HepG2 (cell line): ENCODE measurements around the gene NKD1. TPM values are rescaled to one million over a fixed set of nuclear protein-coding genes. Genes with fewer than 3 reads are reported as not detected.

ENCODE experiments used
- ATF2 ChIP-seq: sonication (generic); formaldehyde crosslinking; IDR thresholded peaks from 2 replicates; pipeline ENCODE4 v1.4.0; 2020; ENCODE audit warnings: missing genetic modification reagents
- FOXK2 ChIP-seq: fragments of 450-650 bp; IDR thresholded peaks from 2 replicates; pipeline ENCODE4 v1.6.1; 2016
- FOXO1 ChIP-seq: sonication (generic); formaldehyde crosslinking; IDR thresholded peaks from 2 replicates; pipeline ENCODE4 v1.4.0; 2020; ENCODE audit warnings: missing genetic modification reagents
- FOXP1 ChIP-seq, 2 experiments: fragments of 450-650 bp in 1 of 2; IDR thresholded peaks; 2 replicates each; pipeline ENCODE4 v1.6.1; 2017 to 2018; ENCODE audit warnings: antibody characterized with exemption in 1 of 2
- HNRNPUL1 ChIP-seq: fragments of 200-400 bp; formaldehyde crosslinking; IDR thresholded peaks from 2 replicates; pipeline ENCODE4 v1.6.1; 2017; ENCODE audit warnings: low read depth, mild to moderate bottlenecking, low read length, moderate library complexity
- KLF9 ChIP-seq: IDR thresholded peaks from 2 replicates; pipeline ENCODE4 v1.6.1; 2016; ENCODE audit warnings: low read depth
- NCOA1 ChIP-seq: sonication (generic); formaldehyde crosslinking; IDR thresholded peaks from 2 replicates; pipeline ENCODE4 v1.9.0; 2021; ENCODE audit warnings: missing genetic modification reagents
- SRSF1 ChIP-seq: fragments of 200-400 bp; formaldehyde crosslinking; optimal IDR thresholded peaks from 2 replicates; pipeline ENCODE3; 2017; ENCODE audit warnings: mild to moderate bottlenecking, low read depth, low read length, moderate library complexity
- YEATS4 ChIP-seq: sonication (generic); formaldehyde crosslinking; IDR thresholded peaks from 2 replicates; pipeline ENCODE4 v1.4.0; 2020; ENCODE audit warnings: missing genetic modification reagents, borderline replicate concordance
- ZBTB38 ChIP-seq: sonication (generic); formaldehyde crosslinking; IDR thresholded peaks from 2 replicates; pipeline ENCODE4 v1.5.1; 2020; ENCODE audit warnings: mild to moderate bottlenecking, missing genetic modification reagents
- ZFAT ChIP-seq: sonication (generic); formaldehyde crosslinking; conservative IDR thresholded peaks from 2 replicates; pipeline ENCODE4 v1.8.1; 2023; ENCODE audit warnings: missing genetic modification reagents, inconsistent platforms
- ZNF333 ChIP-seq: sonication (generic); formaldehyde crosslinking; IDR thresholded peaks from 2 replicates; pipeline ENCODE4 v1.4.0; 2020; ENCODE audit warnings: mild to moderate bottlenecking, missing genetic modification reagents, borderline replicate concordance
- ZNF430 ChIP-seq: sonication (generic); formaldehyde crosslinking; IDR thresholded peaks from 2 replicates; pipeline ENCODE4 v1.9.0; 2021; ENCODE audit warnings: mild to moderate bottlenecking, missing genetic modification reagents
- ZNF546 ChIP-seq: sonication (generic); formaldehyde crosslinking; conservative IDR thresholded peaks from 2 replicates; pipeline ENCODE4 v1.8.1; 2023; ENCODE audit warnings: mild to moderate bottlenecking, missing genetic modification reagents
- ZNF672 ChIP-seq: sonication (generic); formaldehyde crosslinking; IDR thresholded peaks from 2 replicates; pipeline ENCODE4 v1.8.1; 2022; ENCODE audit warnings: missing genetic modification reagents
- polyA plus RNA-seq, 8 experiments: library from polyadenylated mRNA; depleted of rRNA in 3 of 8; stranded (reverse) in 7 of 8; unstranded in 1 of 8; fragments of >200 nt; fragmentation: Illumina TruSeq in 4 of 8; extraction: Trizol in 4 of 8; gene quantifications; 2 replicates each; pipeline versions ENCODE4 v1.2.1 to v1.2.3, GENCODE V29; 2011 to 2016; ENCODE audit warnings: low read depth in 4 of 8, missing spikeins in 1 of 8, mixed read lengths in 1 of 8; ENCODE audit not compliant: insufficient read depth in 1 of 8
- total RNA-seq, 5 experiments: library from RNA; depleted of rRNA; stranded (reverse); fragments of >200 nt; fragmentation: Illumina TruSeq; extraction: Trizol; gene quantifications; 2 replicates each; pipeline ENCODE4 v1.2.3, GENCODE V29; 2016; ENCODE audit warnings: low read depth in 1 of 5
- TF ChIP-seq, protein P1 (sequence below): sonication (generic); formaldehyde crosslinking; IDR thresholded peaks from 2 replicates; pipeline ENCODE4 v1.5.0; 2020; ENCODE audit warnings: mild to moderate bottlenecking, missing genetic modification reagents, borderline replicate concordance
- TF ChIP-seq, protein P2 (sequence below): sonication (generic); formaldehyde crosslinking; IDR thresholded peaks from 2 replicates; pipeline ENCODE4 v1.4.0; 2020; ENCODE audit warnings: missing genetic modification reagents
- TF ChIP-seq, protein P3 (sequence below): sonication (generic); formaldehyde crosslinking; IDR thresholded peaks from 2 replicates; pipeline ENCODE4 v1.8.1; 2023; ENCODE audit warnings: mild to moderate bottlenecking, inconsistent platforms, moderate library complexity, missing genetic modification reagents, borderline replicate concordance
- TF ChIP-seq, protein P4 (sequence below): sonication (generic); formaldehyde crosslinking; IDR thresholded peaks from 2 replicates; pipeline ENCODE4 v1.4.0; 2020; ENCODE audit warnings: mild to moderate bottlenecking, low read depth, missing genetic modification reagents

NKD1 gene
- total and polyA plus RNA-seq, 2 of the 13 experiments (the other 11 are each of a cell fraction or from before 2014, with no cell fraction given): 70.4 to 121 TPM

GRCh38 chr16:50692999-50693781, 145.0 kb downstream of the NKD1 start, which contains the start of gene NOD2 (continued):
- TF ChIP-seq ZNF672 (CRISPR knock-in tag) (no peak), FOXP1 (IDR thresholded peaks at IDR 0.05) (no peak), FOXP1 (CRISPR knock-in tag; IDR thresholded peaks at IDR 0.05) (no peak), SRSF1 (peak; percentile 36), ZNF333 (CRISPR knock-in tag) (no peak), ZBTB38 (0 out of 2 replicates have a peak, but pooled peaks have one; percentile 67), YEATS4 (CRISPR knock-in tag) (no peak), KLF9 (no peak), ZFAT (CRISPR knock-in tag) (no peak), ATF2 (CRISPR knock-in tag) (no peak), NCOA1 (CRISPR knock-in tag) (no peak), FOXO1 (CRISPR knock-in tag) (no peak), HNRNPUL1 (no peak), ZNF546 (CRISPR knock-in tag) (no peak), FOXK2 (no peak), ZNF430 (CRISPR knock-in tag) (no peak)
- TF ChIP-seq, protein P1, sequence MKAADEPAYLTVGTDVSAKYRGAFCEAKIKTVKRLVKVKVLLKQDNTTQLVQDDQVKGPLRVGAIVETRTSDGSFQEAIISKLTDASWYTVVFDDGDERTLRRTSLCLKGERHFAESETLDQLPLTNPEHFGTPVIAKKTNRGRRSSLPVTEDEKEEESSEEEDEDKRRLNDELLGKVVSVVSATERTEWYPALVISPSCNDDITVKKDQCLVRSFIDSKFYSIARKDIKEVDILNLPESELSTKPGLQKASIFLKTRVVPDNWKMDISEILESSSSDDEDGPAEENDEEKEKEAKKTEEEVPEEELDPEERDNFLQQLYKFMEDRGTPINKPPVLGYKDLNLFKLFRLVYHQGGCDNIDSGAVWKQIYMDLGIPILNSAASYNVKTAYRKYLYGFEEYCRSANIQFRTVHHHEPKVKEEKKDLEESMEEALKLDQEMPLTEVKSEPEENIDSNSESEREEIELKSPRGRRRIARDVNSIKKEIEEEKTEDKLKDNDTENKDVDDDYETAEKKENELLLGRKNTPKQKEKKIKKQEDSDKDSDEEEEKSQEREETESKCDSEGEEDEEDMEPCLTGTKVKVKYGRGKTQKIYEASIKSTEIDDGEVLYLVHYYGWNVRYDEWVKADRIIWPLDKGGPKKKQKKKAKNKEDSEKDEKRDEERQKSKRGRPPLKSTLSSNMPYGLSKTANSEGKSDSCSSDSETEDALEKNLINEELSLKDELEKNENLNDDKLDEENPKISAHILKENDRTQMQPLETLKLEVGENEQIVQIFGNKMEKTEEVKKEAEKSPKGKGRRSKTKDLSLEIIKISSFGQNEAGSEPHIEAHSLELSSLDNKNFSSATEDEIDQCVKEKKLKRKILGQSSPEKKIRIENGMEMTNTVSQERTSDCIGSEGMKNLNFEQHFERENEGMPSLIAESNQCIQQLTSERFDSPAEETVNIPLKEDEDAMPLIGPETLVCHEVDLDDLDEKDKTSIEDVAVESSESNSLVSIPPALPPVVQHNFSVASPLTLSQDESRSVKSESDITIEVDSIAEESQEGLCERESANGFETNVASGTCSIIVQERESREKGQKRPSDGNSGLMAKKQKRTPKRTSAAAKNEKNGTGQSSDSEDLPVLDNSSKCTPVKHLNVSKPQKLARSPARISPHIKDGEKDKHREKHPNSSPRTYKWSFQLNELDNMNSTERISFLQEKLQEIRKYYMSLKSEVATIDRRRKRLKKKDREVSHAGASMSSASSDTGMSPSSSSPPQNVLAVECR: no peak
- TF ChIP-seq, protein P2, sequence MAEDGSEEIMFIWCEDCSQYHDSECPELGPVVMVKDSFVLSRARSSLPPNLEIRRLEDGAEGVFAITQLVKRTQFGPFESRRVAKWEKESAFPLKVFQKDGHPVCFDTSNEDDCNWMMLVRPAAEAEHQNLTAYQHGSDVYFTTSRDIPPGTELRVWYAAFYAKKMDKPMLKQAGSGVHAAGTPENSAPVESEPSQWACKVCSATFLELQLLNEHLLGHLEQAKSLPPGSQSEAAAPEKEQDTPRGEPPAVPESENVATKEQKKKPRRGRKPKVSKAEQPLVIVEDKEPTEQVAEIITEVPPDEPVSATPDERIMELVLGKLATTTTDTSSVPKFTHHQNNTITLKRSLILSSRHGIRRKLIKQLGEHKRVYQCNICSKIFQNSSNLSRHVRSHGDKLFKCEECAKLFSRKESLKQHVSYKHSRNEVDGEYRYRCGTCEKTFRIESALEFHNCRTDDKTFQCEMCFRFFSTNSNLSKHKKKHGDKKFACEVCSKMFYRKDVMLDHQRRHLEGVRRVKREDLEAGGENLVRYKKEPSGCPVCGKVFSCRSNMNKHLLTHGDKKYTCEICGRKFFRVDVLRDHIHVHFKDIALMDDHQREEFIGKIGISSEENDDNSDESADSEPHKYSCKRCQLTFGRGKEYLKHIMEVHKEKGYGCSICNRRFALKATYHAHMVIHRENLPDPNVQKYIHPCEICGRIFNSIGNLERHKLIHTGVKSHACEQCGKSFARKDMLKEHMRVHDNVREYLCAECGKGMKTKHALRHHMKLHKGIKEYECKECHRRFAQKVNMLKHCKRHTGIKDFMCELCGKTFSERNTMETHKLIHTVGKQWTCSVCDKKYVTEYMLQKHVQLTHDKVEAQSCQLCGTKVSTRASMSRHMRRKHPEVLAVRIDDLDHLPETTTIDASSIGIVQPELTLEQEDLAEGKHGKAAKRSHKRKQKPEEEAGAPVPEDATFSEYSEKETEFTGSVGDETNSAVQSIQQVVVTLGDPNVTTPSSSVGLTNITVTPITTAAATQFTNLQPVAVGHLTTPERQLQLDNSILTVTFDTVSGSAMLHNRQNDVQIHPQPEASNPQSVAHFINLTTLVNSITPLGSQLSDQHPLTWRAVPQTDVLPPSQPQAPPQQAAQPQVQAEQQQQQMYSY: peak; percentile 85
- TF ChIP-seq, protein P3, sequence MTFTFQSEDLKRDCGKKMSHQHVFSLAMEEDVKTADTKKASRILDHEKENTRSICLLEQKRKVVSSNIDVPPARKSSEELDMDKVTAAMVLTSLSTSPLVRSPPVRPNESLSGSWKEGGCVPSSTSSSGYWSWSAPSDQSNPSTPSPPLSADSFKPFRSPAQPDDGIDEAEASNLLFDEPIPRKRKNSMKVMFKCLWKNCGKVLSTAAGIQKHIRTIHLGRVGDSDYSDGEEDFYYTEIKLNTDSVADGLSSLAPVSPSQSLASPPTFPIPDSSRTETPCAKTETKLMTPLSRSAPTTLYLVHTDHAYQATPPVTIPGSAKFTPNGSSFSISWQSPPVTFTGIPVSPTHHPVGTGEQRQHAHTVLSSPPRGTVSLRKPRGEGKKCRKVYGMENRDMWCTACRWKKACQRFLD: no peak
- TF ChIP-seq, protein P4, sequence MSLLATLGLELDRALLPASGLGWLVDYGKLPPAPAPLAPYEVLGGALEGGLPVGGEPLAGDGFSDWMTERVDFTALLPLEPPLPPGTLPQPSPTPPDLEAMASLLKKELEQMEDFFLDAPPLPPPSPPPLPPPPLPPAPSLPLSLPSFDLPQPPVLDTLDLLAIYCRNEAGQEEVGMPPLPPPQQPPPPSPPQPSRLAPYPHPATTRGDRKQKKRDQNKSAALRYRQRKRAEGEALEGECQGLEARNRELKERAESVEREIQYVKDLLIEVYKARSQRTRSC: no peak
